ENCODE measurements around the gene CXCR3.

The CXCR3 gene

DNA sequence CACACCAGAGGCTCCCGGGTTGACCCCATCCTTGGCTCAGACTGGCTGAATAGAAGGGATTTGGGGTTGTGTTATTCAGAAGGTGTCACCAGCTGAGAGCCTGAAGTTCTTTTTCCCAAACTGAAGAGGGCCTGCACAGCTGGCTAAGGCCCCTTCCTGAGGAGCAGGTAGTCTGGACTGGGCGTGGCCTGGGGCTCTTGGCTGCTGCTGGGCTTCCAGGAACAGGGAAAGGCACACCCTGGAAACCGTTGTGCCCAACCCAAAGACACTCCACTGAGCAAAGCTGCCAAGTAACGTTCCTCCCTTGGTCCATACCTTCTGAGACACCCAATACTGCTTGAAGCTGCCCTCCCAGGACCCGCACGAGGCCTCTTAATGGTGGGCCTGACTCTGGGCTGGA, 8.3 kb upstream of the CXCR3 start:
- no peak for DNase-seq (ENCODE audit: extremely low spot score)
- TF ChIP-seq FOXA1 (IDR thresholded peaks at IDR 0.05) (no peak), ELF4 (IDR thresholded peaks at IDR 0.05) (no peak), CTBP1 (IDR thresholded peaks at IDR 0.05; ENCODE audit: borderline replicate concordance) (no peak), BHLHE40 (IDR thresholded peaks at IDR 0.05; ENCODE audit: borderline replicate concordance) (no peak), LEF1 (IDR thresholded peaks at IDR 0.05; ENCODE audit: borderline replicate concordance) (no peak), SP1 (IDR thresholded peaks at IDR 0.05) (no peak), HDGF (IDR thresholded peaks at IDR 0.05; ENCODE audit: borderline replicate concordance) (no peak), SUZ12 (IDR thresholded peaks at IDR 0.05) (no peak), L3MBTL2 (conservative IDR thresholded peaks at IDR 0.05) (no peak), TARDBP (IDR thresholded peaks at IDR 0.05) (no peak), ZNF384 (IDR thresholded peaks at IDR 0.05) (no peak), NFRKB (IDR thresholded peaks at IDR 0.05) (no peak), FOXM1 (IDR thresholded peaks at IDR 0.05; ENCODE audit: borderline replicate concordance) (no peak)
- TF ChIP-seq, protein P1, sequence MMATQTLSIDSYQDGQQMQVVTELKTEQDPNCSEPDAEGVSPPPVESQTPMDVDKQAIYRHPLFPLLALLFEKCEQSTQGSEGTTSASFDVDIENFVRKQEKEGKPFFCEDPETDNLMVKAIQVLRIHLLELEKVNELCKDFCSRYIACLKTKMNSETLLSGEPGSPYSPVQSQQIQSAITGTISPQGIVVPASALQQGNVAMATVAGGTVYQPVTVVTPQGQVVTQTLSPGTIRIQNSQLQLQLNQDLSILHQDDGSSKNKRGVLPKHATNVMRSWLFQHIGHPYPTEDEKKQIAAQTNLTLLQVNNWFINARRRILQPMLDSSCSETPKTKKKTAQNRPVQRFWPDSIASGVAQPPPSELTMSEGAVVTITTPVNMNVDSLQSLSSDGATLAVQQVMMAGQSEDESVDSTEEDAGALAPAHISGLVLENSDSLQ (IDR thresholded peaks at IDR 0.05), result no peak
- ChIA-PET CTCF (no interaction called here), POLR2A (no interaction called here)

- no peak for DNase-seq (ENCODE audit: extremely low spot score)
- CTCF ChIA-PET, result no interaction called here
- POLR2A ChIA-PET, result no interaction called here
Measured at GRCh38 chrX:71625471-71625870, 7.2 kb upstream of the CXCR3 start.

DNA sequence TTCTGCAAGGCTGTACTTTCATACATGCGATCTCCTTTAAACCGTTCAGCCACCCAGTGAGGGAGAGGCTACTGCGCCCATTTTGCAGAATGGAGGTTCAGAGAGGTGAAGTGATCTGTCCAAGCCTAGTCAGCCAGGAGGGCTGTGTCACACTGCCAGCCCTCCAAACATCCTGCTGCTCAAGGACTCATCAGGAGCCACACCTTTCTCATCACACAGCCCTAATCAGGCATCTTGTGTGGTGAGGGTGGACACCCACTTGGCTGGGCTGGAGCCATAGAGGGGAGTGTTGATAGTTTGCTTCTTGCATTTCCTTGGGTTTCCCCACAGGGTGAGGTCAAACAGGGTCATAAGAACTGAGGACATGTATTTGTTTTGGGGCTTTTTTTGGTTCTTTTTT, 5.4 kb upstream of the CXCR3 start:
- CTCF ChIA-PET, result no interaction called here
- no peak for DNase-seq (ENCODE audit: extremely low spot score)
- TF ChIP-seq FOXK2 (IDR thresholded peaks at IDR 0.05) (no peak), ELF4 (IDR thresholded peaks at IDR 0.05) (no peak), FOXM1 (IDR thresholded peaks at IDR 0.05; ENCODE audit: borderline replicate concordance) (no peak), ARNT (IDR thresholded peaks at IDR 0.05) (no peak)
- POLR2A ChIA-PET, result no interaction called here

More at GRCh38 chrX:71625471-71625870, 7.2 kb upstream of the CXCR3 start:
- no peak for TF ChIP-seq SUZ12 (IDR thresholded peaks at IDR 0.05)
- TF ChIP-seq LEF1 (IDR thresholded peaks at IDR 0.05; ENCODE audit: borderline replicate concordance), result no peak

DNA sequence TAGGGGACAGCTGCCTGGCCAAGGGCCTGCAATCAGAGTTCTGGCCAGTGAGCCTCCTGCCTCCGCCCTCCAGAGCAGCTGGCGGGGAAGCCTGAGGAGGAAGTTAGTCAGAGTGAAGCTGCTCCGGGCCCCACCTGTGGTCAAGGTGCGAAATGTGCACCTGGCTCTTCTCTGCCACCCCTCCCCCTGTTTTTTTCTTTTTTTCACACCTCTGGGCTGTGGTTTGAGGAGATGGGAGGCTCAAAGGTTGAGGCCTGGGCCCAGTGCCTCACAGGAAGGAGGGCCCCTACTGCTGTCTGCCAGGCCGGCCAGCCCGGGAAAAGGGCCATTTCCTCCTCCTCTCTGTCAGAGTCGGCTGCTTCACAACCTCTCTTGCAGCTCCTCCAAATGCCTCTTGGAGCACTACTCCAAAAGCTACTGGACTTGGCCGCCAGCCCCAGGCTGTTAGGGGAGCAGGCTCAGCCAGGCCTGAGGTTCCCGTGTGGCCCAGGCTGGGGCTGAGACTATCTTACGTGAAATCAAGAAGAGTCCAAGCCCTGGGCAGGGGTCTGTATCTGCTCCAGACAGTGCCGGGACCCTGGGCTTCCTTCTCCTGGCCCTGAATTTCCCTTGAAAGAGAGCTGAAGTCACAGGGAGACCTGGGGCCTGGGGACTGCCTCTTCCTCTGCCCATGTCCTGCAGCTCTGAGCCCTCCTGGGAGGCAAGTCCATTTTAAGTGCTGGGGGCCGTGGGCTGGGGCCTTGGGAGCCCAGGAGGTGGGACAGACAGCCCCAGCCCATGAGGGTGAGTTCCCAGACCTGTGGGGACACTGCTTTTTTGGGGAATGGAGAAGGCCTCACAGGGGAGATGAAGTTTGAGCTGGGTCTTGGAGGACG, 4.5 kb upstream of the CXCR3 start:
- ChIA-PET CTCF (interaction anchor here (0.7 kb wide), 1 partner anchor 623 kb away, joined by 3 read pairs; no protein-coding TSS in a partner anchor), POLR2A (no interaction called here)
- peak; percentile 67 for DNase-seq (ENCODE audit: extremely low spot score)
- TF ChIP-seq NFRKB (IDR thresholded peaks at IDR 0.05) (no peak), LEF1 (IDR thresholded peaks at IDR 0.05; ENCODE audit: borderline replicate concordance) (no peak), FOXM1 (IDR thresholded peaks at IDR 0.05; ENCODE audit: borderline replicate concordance) (no peak), BHLHE40 (IDR thresholded peaks at IDR 0.05; ENCODE audit: borderline replicate concordance) (no peak), ZNF384 (IDR thresholded peaks at IDR 0.05) (no peak), CTBP1 (IDR thresholded peaks at IDR 0.05; ENCODE audit: borderline replicate concordance) (no peak), SUZ12 (IDR thresholded peaks at IDR 0.05) (no peak)
- TF ChIP-seq, protein P1 (IDR thresholded peaks at IDR 0.05), result no peak

GRCh38 chrX:71622032-71622575, 3.8 kb upstream of the CXCR3 start:
- CTCF ChIA-PET, result no interaction called here

GRCh38 chrX:71621603-71622002, 3.3 kb upstream of the CXCR3 start:
- ChIA-PET CTCF (interaction anchor here (0.7 kb wide), 1 partner anchor 31 kb away, joined by 3 read pairs; no protein-coding TSS in a partner anchor), POLR2A (no interaction called here)
- DNase-seq (ENCODE audit: extremely low spot score), result no peak
- TF ChIP-seq ARNT (IDR thresholded peaks at IDR 0.05) (no peak), NFRKB (IDR thresholded peaks at IDR 0.05) (no peak), TARDBP (IDR thresholded peaks at IDR 0.05) (no peak), CTBP1 (IDR thresholded peaks at IDR 0.05; ENCODE audit: borderline replicate concordance) (no peak), FOXM1 (IDR thresholded peaks at IDR 0.05; ENCODE audit: borderline replicate concordance) (no peak), L3MBTL2 (conservative IDR thresholded peaks at IDR 0.05) (no peak), LEF1 (IDR thresholded peaks at IDR 0.05; ENCODE audit: borderline replicate concordance) (no peak), ELF4 (IDR thresholded peaks at IDR 0.05) (no peak), FOXK2 (IDR thresholded peaks at IDR 0.05) (no peak), ZNF384 (IDR thresholded peaks at IDR 0.05) (no peak), SUZ12 (IDR thresholded peaks at IDR 0.05) (no peak), SP1 (IDR thresholded peaks at IDR 0.05) (no peak), BHLHE40 (IDR thresholded peaks at IDR 0.05; ENCODE audit: borderline replicate concordance) (no peak), FOXA1 (IDR thresholded peaks at IDR 0.05) (no peak), HDGF (IDR thresholded peaks at IDR 0.05; ENCODE audit: borderline replicate concordance) (no peak)
- TF ChIP-seq, protein P1 (IDR thresholded peaks at IDR 0.05), result no peak

More at GRCh38 chrX:71622032-71622575, 3.8 kb upstream of the CXCR3 start:
- DNase-seq (ENCODE audit: extremely low spot score), result no peak
- TF ChIP-seq FOXA1 (IDR thresholded peaks at IDR 0.05), result no peak
- no peak for TF ChIP-seq NFRKB (IDR thresholded peaks at IDR 0.05)
- no peak for TF ChIP-seq FOXK2 (IDR thresholded peaks at IDR 0.05)
- no peak for TF ChIP-seq ELF4 (IDR thresholded peaks at IDR 0.05)
- TF ChIP-seq L3MBTL2 (conservative IDR thresholded peaks at IDR 0.05), result no peak
- no peak for TF ChIP-seq SUZ12 (IDR thresholded peaks at IDR 0.05)
- TF ChIP-seq SP1 (IDR thresholded peaks at IDR 0.05), result no peak
- no peak for TF ChIP-seq ARNT (IDR thresholded peaks at IDR 0.05)
- no peak for TF ChIP-seq BHLHE40 (IDR thresholded peaks at IDR 0.05; ENCODE audit: borderline replicate concordance)
- no peak for TF ChIP-seq HDGF (IDR thresholded peaks at IDR 0.05; ENCODE audit: borderline replicate concordance)
- TF ChIP-seq LEF1 (IDR thresholded peaks at IDR 0.05; ENCODE audit: borderline replicate concordance), result no peak
- no peak for TF ChIP-seq FOXM1 (IDR thresholded peaks at IDR 0.05; ENCODE audit: borderline replicate concordance)
- no peak for TF ChIP-seq ZNF384 (IDR thresholded peaks at IDR 0.05)
- no peak for TF ChIP-seq CTBP1 (IDR thresholded peaks at IDR 0.05; ENCODE audit: borderline replicate concordance)
- no peak for TF ChIP-seq TARDBP (IDR thresholded peaks at IDR 0.05)
- TF ChIP-seq, protein P1 (IDR thresholded peaks at IDR 0.05), result no peak
- POLR2A ChIA-PET, result no interaction called here
